ENCODE data around the gene SLC12A5.

SLC12A5 gene

DNA sequence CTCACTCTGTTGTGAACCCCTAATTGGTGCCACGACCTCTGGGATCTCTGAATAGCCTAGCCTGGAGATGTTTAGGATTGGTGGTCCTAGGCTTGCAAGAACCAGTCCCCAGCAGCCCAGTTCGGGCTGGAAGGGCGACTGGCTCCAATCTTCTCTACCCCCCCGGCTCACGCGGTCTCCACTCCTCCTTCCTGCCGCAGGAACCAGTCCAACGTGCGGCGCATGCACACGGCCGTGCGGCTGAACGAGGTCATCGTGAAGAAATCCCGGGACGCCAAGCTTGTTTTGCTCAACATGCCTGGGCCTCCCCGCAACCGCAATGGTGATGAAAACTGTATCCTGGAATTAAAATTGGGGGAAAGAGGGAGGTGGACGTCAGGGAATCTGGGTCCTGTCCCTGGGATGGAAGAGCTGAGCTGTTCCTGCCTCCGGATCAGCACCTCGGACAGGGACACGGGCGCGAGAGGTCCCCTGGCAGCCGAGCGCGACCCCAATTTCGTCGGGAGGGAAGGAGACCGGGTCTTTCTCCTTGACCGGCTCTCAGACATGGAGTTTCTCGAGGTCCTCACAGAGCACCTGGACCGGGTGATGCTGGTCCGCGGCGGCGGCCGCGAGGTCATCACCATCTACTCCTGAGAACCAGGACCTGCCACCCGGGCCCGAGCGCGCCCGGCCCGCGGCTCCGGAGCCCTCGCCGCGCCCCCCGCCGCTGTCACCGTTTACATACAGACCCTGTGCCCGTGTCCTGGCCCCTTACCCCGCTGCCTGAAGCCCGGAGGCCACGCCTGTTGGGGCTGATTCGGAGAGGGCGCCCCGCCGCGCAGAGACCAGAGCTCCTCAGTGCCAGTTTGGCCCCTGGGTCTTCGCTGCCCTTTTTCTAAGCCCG lies 28.2 kb downstream of the SLC12A5 start:
- DNase-seq, result no peak

DNA sequence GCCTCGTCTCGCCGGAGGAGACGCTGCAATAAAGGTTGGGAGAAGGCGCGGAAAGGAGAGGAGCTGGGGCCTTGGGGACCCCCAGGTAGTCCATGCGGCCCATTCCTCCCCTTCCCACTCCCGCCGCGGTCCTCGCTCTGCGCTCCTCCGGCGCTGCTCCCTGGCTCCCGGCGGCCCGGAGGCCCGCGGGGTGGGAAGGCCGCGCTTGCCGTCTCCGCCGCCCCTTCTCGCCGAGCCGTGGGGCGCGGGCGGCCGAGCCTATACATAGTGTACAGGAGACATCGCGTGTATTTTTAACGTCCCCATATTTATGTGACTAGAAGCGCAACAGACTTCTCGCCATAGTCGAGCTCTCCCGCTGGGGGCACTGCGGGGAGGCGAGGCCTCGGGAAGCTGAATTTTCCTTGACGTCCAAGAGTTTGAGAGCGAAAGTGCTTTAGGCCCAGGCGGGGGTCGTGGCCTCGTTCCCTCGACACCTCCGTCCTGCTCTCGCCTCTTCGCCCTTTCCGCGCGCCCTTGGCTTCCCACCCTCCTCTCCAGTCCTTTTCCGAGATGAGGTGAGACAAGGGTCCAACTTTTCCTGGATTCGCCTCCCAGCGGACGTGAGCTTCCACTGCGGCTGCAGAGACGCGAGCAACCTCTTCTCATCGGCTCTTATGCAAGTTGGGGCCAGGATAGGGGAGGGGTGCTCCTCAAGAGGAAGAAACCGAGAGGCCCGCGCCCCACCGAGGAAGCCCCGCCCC lies 29.0 kb downstream of the SLC12A5 start:
- DNase-seq, result no peak

DNA sequence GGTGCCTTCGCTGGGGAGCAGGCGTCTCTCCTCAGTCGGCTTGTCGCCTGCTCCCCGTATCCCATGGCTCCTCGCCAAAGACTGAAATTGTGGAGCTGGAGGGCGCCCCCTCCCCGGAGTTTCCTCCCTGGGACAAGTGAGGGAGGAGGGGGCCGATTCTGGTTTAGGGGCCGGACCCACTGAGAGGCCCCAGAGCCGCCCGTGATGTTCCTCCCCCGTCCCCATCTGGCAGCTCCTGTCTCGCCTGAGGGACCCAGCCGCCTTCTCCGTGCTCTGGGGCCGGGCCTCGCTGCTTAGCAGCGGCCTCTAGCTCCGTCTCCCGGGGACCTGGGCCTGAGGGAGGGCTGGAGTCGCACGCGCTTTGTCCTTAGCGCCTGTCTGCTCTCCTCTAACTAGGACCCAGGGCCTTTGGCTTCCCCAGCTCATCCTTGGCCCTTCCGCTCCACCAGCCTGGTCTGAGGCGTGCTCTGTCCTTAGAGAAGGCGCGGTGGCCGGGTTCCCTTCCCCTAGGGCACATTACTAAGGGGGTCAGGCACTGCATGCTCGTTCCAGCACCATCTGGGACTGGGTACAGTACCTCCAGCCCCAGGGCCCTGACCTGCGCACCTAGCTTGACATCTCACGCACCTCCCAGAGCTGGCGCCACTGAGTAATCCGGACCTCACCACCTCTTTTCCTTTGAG lies 29.7 kb downstream of the SLC12A5 start:
- DNase-seq, result no peak

DNA sequence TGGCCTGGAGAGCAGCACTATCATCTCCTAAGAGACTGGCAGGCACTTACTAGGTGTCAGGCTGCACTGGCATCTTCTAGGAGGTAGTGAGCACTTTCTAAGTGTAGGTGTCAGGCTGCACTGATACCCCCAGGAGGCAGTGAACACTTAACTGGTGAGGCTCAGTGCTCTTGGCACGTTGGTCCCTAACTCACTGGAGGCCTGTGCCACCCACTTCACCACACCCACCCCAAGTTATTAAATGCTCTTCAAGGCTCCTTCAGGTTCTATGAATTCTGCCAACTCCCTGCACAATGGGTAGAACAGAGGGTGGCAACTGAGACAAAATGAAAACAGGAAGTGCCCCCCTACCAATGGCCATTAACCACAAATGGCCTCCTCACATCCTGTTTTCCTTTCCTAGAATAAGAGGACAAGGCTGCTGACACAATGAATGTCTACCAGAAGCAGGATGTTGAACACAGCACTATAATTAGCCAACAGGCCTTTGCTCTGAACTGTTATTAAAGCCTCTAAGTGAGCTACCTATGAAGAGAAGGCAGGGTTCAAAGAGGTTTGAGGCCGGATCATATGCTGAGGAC lies 31.4 kb downstream of the SLC12A5 start:
- no peak for DNase-seq

DNA sequence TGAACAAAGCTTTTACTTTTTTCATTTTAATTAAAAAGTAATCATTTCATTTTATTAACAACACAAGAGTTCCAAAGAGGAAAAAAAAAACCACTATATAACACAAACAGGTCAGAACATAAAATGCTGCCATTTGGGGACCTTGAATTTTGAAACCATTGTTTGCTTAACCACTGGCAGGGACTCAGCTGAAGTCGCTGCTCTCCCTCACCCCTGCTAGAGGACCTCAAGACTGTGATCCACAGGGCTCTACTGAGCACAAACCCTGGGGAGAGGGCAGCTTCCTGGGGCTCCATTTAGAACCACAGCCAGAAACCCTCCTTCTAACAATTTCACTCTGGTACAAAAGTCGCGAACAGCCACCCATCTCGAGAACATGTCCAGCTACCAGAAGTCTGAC lies 32.0 kb downstream of the SLC12A5 start:
- DNase-seq, result no peak

DNA sequence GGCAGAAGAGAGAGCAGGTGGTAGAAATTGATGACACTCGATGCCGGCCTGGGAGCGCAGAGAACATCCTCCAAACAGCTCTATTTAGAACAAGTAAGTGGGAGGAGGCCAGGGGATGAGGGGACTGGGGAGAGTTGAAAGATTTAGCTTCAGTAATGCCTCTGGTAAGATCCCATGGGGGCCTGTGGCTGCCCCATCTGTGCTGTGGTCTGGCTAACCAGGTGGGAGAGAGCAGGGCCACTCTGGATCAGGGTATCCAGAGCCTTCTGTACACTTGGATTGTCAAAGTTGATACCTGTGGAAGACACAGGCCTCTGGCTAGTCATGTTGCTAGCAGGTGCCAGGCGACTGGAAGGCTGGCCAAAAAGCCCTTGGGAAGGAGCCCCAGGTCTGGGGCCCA lies 33.1 kb downstream of the SLC12A5 start:
- DNase-seq, result no peak

DNA sequence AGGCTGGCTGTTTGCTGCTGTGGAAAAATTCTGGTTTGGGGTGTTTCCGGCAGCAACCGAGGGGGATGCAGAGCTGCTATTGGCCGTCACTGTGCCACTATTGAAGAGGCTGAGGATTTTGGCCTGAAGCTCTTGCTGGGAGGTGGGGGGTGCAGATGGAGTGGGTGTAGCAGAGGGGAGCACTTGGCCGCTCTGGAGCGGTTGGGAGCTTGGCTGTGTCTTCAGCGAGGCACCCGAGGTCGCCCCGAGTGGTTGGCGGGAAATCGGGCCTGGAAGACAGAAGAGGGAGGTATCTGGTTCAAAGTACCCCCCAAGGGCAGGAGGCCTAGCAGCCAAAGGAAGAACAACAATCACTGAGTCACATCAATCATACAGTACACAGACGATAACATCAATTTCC lies 33.6 kb downstream of the SLC12A5 start:
- DNase-seq, result no peak

DNA sequence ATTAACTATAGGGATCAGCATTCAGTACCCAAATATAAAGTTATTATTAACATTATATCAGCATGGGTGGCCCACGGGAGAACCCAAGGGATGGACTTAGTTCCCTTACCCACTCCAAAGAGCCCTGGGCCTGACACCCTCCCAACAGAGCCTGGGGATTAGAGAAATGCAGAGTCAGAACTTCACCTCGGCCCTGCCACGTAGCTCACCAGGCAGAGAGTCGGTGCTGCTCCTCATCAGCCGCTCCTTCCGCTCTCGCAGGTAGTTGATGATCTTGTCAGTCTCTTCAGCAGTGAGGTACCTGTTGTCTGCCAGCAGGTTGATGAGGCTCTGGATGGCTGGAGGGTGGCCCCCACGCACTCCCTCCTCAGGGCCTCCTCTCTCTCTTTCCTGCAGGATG lies 34.1 kb downstream of the SLC12A5 start:
- no peak for DNase-seq

DNA sequence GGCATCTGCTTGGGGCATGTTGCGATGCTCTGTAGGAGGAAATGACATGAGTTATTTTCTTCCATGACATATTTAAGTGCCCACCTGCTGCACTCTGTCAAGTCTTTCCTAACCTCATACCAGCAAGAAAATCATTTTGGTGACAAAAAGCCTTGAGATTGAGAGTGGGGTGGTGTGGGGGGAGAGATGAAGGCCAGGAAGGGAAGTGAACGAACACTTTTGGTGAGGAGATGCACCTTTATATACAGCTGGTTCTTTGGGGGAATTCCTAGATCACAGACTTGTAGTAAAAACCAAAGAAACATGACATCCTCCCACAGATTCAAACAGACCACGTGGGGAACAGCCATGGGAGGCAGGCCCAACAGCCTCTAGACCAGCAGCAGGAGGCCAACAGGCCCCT lies 34.6 kb downstream of the SLC12A5 start:
- no peak for DNase-seq

DNA sequence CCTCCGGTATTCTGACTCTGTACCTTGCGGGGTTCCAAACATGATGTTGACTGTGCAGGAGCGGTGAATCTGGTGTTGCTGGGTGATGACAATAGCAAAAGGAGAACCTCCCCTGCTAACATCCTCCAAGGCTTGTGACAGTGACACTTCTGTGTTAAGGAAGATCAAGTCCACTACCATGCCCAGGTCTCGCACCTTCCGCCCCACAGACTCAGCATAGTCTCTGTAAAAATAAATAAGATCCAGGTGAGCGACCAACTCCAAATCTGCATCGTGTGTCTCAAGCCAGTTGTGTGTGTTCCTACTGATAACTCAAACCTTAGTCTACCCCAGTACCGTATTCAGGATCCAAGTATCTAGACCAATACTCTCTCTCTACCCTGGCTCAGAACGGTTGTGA lies 36.0 kb downstream of the SLC12A5 start:
- DNase-seq, result no peak

DNA sequence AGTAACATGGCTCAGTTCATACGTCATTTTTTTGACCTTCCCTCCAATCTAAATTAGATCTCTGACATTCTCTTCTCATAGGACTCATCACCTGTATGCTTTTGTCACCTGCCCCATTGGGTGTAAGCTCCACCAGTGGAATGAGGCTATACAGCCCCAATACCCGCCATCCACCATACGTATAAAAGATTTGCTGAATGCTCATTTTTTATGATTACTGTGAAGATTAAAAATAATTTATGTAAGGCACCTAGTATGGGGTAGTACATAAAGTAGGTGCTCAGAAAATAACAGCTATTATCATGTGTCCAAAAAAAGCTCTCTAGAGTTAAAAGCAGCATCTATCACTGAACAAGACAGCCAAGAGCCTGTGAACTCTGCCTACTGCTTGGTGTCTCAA lies 36.7 kb downstream of the SLC12A5 start:
- DNase-seq, result no peak

DNA sequence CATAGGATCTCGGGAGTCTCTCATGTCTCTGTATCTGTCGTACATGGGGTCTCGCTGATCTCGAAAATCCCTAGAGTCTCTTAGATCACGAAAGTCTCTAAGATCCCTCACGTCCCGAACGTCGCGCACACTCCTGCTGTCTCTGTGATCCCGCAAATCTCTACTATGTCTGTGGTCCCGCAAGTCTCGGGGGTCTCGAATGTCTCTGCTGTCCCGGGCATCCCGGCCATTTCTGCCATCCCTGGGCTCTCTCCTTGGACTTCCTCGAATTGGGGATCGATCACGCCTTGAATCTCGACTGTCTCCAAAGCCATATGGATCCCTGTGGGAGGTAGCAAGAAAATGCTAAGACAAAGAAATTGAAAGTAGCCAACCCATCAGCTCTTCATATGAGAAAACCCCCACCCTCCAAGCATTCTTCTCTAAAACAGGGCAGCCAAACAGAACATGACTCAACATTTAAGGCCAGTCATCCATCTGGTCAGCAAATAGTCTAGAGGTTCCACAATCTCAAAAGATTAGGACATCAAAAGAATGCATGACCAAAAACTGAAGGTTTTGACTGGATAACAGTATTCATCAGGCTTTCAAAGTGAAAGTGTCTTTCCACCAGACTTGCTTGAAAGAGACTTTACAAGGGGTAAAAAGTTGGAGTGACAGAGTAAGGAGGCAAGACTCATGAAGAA lies 41.3 kb downstream of the SLC12A5 start:
- no peak for DNase-seq

DNA sequence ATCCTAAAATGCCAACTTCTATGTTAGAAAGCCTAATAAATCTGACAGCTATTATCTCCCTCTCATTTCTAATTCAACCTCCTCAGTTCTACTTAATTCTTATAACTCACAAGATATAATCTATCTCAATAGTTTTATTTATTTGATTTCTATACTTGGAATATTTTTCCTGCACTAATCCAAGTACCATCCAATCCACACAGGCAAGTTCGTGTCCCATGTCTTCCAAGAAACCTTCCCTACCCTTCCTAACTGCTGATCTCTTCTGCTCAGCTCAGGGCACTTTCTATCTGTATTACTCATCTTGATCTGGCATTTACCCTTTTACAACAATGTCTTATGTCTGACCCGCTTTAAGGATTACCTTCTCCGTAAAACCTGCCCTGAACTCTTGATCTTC lies 42.6 kb downstream of the SLC12A5 start:
- no peak for DNase-seq

DNA sequence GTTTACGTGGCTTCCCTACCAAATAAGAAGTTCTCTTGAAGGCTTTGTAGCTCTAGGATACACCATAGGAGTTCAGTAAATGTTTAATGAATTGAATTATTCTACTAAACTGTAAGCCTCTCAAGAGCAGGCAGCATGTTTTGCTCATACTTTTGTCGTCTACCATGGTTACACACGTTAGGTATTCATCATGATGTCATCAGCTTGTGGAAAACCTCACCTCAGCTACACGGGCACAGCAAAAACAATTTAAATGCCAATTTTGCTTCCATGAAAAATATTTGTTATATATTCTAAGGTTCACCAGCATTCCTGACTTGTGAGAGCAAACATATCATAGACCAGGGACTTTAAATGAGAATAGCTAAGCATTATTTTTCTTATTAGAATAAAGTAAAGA lies 44.0 kb downstream of the SLC12A5 start:
- no peak for DNase-seq

DNA sequence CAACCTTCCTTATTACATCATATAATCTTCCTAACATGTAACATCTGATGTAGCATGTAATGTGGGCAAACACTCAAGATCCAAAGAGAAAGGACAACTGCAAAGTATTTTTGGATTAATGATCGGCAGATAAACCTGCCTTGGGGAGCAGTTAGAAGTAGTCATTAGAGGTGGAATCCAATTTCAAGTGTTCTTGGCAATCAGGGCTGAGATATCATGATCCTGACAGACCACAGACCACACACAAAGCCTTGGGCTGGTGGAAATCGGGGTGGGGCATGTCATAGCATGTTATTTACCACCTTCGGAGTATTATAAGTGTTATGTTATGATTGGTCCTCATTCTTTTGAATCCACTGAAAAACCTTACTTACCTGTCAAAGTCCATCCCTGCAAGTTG lies 44.4 kb downstream of the SLC12A5 start:
- DNase-seq, result no peak

DNA sequence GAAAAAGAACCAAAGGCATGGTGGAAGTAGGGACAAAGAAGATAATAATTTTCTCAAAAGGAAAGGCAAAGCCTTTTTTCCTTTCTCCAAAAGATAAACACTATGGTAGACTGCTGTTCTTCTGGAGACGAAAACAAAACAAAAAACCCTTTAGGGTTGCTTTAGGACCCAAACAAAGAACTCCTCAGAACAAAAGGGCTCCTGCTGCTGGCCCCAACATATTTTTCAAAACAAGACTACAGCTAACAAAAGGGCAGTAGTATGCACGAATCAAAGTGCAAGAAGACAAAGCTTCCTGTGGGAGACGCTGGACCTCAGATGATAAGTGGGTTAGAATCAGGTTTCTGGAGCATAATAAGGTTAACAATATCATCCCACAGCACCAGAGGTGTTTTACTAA lies 45.0 kb downstream of the SLC12A5 start:
- no peak for DNase-seq

DNA sequence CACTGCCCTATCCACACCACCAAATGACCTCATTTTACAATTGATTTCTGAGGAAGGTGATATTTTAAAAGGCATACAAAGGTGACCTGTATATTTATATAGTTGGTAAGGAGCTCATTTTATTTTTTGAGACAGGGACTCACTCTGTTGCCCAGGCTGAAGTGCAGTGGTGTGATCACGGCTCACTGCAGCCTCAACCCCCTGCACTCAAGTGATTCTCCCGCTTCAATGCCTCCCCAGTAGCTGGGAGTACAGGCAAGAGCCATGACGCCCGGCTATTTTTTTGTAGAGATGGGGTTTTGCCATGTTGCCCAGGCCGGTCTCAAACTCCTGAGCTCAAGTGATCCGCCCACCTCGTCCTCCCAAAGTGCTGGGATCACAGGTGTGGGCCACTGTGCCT lies 47.8 kb downstream of the SLC12A5 start:
- DNase-seq, result no peak

DNA sequence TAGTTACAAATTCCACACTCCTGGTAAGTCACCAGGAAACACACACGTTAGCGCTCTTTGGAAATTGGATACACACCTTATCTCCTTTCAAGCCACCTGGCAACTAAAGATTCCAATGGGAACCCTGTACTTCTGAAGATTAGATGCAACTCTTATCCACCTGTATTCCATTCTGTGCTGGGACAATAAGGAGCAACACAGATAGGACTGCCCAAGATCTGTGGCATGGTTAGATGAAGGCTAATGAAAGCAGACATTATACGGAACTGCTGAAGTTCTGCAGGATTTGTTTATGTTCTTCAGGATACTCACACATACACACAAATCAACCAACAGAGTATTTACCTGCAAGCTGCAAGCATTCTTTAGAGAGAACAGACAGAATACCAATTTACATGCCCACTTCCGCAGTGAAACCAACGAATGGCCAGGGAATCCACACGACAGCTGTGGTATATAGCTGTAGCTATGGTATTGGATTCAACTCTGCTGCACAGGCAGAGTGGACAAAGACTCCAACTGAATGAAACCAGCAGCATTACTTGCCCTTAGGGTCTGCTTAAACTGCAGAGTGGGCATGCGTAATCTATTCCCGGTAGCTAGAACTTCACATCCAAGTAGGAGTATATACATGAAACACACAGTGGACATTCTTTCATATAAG lies 48.8 kb downstream of the SLC12A5 start:
- no peak for DNase-seq

DNA sequence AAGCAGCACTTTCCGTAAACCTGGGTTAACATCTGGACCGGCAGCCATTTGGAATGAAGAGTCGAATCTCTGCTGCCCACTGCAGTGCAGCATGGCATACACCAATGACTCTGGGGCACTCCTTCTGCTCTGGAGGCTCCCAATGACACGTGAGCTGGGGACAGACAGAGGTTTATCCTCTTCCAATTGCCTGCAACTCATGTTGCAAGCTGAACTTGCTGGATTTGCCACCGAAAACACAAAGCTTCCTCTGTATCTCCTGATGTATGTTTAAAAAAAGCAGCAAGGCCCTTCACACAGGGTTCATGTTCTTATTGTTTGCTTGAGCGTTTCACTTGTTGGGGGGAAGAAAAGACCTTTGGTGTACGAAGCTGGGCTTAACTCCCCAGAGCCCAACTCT lies 49.9 kb downstream of the SLC12A5 start:
- no peak for DNase-seq

DNA sequence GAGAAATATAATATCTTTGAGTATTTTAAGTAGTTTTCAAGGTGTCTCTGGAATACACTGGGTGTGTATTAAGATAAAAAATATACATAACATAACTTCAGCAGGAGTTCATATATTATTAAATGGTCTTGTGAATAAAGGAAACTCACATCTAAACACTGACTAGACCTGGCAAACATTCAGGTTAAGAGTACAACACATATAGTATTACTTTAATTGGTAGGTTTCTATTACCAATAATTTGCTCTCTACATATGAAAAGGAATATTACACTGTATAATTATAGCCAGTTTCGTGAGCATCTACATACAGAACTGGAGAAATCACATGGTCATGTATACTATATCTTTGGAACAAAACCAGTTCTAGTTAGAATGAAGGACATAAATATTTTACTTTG lies 52.1 kb downstream of the SLC12A5 start:
- no peak for DNase-seq

DNA sequence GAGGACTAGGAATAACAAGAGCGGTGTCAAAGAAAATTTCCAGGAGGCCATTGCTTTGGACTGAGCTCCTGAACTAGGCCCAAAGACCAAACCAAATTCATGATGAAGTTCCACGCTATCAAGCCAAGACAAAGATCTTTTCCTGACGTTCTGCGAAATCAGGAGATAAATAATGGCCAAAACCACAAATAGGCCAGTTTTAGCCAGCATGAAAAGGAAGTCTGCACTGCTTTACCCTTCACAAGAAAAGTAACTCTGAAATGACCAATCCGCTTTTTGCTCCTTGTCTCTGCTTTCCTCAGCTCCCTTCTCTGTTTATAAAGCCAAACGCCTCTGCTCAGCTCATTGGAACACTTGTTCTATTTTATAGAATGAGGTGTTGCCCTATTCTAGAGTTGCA lies 54.1 kb downstream of the SLC12A5 start:
- DNase-seq, result no peak

DNA sequence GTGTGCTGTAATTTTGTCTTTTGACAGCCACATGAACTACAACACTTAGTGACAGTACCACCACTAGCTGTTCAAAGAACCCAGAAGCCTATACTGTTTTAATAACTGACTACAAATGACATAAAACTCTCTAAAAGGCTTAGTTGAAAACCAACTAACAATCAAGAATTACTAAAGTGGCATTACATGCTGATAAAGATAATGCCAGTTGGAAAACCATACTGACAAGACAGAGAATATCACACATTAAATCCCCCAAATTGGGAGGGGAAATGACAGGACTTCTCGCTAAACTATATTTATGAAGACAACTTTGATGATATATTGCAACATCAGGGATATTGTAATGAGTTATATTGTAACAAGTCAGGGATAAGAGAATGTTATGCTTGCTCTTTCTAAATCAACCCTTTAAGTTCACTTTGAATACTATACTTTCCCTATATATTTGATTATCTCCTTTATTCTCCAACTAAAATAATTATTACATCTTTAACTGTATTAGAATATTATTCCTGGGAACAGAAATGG lies 54.6 kb downstream of the SLC12A5 start:
- DNase-seq, result no peak

Data from NCI-H1105 (cell line).